ENCODE measurements around the gene PCDHA4.

PCDHA4 gene

GRCh38 chr5:140855772-140856674 is 49.2 kb downstream of the PCDHA4 start, which contains the start of gene PCDHA10:
Gene PCDHA10 (plus strand): TSS chr5:140855897. CDS start chr5:140856049, 152 bp downstream.
- no peak for DNase-seq (ENCODE audit: extremely low read depth in 1 of 2, low read depth in 1 of 2)

DNA sequence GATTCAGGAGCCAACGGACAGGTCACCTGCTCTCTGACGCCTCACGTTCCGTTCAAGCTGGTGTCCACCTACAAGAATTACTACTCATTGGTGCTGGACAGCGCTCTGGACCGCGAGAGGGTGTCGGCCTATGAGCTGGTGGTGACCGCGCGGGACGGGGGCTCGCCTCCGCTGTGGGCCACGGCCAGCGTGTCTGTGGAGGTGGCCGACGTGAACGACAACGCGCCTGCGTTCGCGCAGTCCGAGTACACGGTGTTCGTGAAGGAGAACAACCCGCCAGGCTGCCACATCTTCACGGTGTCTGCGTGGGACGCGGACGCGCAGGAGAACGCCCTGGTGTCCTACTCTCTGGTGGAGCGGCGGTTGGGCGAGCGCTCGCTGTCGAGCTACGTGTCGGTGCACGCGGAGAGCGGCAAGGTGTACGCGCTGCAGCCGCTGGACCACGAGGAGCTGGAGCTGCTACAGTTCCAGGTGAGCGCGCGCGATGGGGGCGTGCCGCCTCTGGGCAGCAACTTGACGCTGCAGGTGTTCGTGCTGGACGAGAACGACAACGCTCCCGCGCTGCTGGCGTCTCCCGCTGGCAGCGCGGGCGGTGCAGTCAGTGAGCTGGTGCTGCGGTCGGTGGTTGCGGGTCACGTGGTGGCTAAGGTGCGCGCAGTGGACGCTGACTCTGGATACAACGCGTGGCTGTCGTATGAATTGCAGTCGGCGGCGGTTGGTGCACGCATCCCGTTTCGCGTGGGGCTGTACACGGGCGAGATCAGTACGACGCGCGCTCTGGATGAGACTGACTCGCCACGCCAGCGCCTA is 50.5 kb downstream of the PCDHA4 start:
- DNase-seq (ENCODE audit: extremely low read depth in 1 of 2, low read depth in 1 of 2): no peak

DNA sequence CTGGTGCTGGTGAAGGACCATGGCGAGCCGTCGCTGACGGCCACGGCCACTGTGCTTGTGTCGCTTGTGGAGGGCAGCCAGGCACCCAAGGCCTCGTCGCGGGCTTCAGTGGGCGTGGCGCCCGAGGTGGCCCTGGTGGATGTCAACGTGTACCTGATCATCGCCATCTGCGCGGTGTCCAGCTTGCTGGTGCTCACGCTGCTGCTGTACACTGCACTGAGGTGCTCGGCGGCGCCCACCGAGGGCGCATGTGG is 51.0 kb downstream of the PCDHA4 start:
- DNase-seq (ENCODE audit: extremely low read depth in 1 of 2, low read depth in 1 of 2): no peak

- no peak for DNase-seq (ENCODE audit: extremely low read depth in 1 of 2, low read depth in 1 of 2)
Measured at GRCh38 chr5:140862441-140863295, 55.8 kb downstream of the PCDHA4 start.
